A673 (cell line): Measurements from ENCODE around the gene WSCD2. TPM values are rescaled to one million over a fixed set of nuclear protein-coding genes. Genes with fewer than 3 reads are reported as not detected.

Experiments
- BruUV-seq: library from RNA; stranded (reverse); fragments of 400-500 nt; replicated peaks from 2 replicates; lab custom pipeline; 2021; lab: Mats Ljungman, UMichigan
- CTCF ChIA-PET: fragments of 300-600 bp; sonication (Branson Sonifier 250); formaldehyde crosslinking; loops from one replicate; lab custom pipeline; 2022; ENCODE audit warnings: antibody characterized with exemption; lab: Charles Lee
- POLR2A ChIA-PET: fragments of 300-600 bp; sonication (Branson Sonifier 250); formaldehyde crosslinking; loops from one replicate; lab custom pipeline; 2022; ENCODE audit warnings: antibody characterized with exemption; ENCODE audit not compliant: low non-redundant PET; lab: Charles Lee
- DNase-seq: peaks from one replicate; pipeline ENCODE4 v3.0.0-alpha.2; 2015; ENCODE audit warnings: low spot score
- H3K27ac ChIP-seq: fragments of 200-600 bp; sonication (generic); 2 replicates; pipeline ENCODE4 v1.5.1; 2016; ENCODE audit warnings: mixed run types, low read depth, mild to moderate bottlenecking, mixed read lengths, antibody characterized with exemption, low read length; ENCODE audit not compliant: poor library complexity, severe bottlenecking
- H3K27me3 ChIP-seq: fragments of 200-600 bp; sonication (generic); replicated peaks from 2 replicates; pipeline ENCODE4 v1.6.1; 2017; ENCODE audit warnings: mixed run types, low read depth, mild to moderate bottlenecking, mixed read lengths, antibody characterized with exemption, low read length; ENCODE audit not compliant: insufficient read depth, poor library complexity
- H3K36me3 ChIP-seq: fragments of 200-600 bp; sonication (generic); 2 replicates; pipeline ENCODE4 v1.6.1; 2016; ENCODE audit warnings: mixed run types, mild to moderate bottlenecking, mixed read lengths, antibody characterized with exemption, low read length; ENCODE audit not compliant: insufficient read depth, poor library complexity, severe bottlenecking
- H3K4me1 ChIP-seq: fragments of 200-600 bp; sonication (generic); 2 replicates; pipeline ENCODE4 v1.6.1; 2017; ENCODE audit warnings: mixed run types, mild to moderate bottlenecking, mixed read lengths, antibody characterized with exemption, low read length; ENCODE audit not compliant: insufficient read depth, poor library complexity, severe bottlenecking
- H3K4me3 ChIP-seq: fragments of 200-600 bp; sonication (generic); 2 replicates; pipeline ENCODE4 v1.5.1; 2016; ENCODE audit warnings: low read depth, mixed run types, mild to moderate bottlenecking, mixed read lengths, low read length; ENCODE audit not compliant: poor library complexity, severe bottlenecking
- H3K9me3 ChIP-seq: fragments of 200-600 bp; sonication (generic); 2 replicates; pipeline ENCODE4 v1.6.1; 2016; ENCODE audit warnings: mixed run types, low read depth, mild to moderate bottlenecking, mixed read lengths, antibody characterized with exemption, low read length; ENCODE audit not compliant: poor library complexity, severe bottlenecking
- EZH2 ChIP-seq: fragments of 200-600 bp; sonication (generic); IDR thresholded peaks from 2 replicates; pipeline ENCODE4 v1.6.1; 2017; ENCODE audit warnings: borderline replicate concordance, low read depth, mild to moderate bottlenecking, mixed read lengths, antibody characterized with exemption, low read length; ENCODE audit not compliant: poor library complexity, severe bottlenecking
- intact Hi-C: fragments of 100-400 bp; cut with micrococcal nuclease; formaldehyde crosslinking; loops from one replicate; pipeline ENCODE4 v1.10.0; 2022; ENCODE audit not compliant: unreplicated experiment
- total RNA-seq: library from RNA; stranded (reverse); gene quantifications from 2 replicates; pipeline ENCODE4 v1.2.3, GENCODE V29; 2021
- TF ChIP-seq, protein P1 (sequence below): fragments of 300-800, 200-600 bp; sonication (generic); conservative IDR thresholded peaks from 2 replicates; pipeline ENCODE4 v1.5.1; 2017; ENCODE audit warnings: low read depth, mild to moderate bottlenecking, antibody characterized with exemption, low read length, moderate library complexity, mixed read lengths

WSCD2 gene
- total RNA-seq, 1 experiment from 2014 or later, result not detected

- ChIA-PET POLR2A (no interaction called here), CTCF (interaction anchor here (0.7 kb wide), 1 partner anchor 85 kb away, joined by 4 read pairs; no protein-coding TSS in a partner anchor)
- Histone ChIP-seq H3K27ac (no peak overlapping the region), H3K9me3 (no peaks in the 10 kb centered on the region), H3K4me1 (no peaks in the 10 kb centered on the region), H3K27me3 (peaks cover 33% of the 10 kb centered on the region), H3K36me3 (no peaks in the 10 kb centered on the region), H3K4me3 (no peak overlapping the region)
- BruUV-seq, result no TSS peak
- TF ChIP-seq EZH2, result no peak
- TF ChIP-seq, protein P1, sequence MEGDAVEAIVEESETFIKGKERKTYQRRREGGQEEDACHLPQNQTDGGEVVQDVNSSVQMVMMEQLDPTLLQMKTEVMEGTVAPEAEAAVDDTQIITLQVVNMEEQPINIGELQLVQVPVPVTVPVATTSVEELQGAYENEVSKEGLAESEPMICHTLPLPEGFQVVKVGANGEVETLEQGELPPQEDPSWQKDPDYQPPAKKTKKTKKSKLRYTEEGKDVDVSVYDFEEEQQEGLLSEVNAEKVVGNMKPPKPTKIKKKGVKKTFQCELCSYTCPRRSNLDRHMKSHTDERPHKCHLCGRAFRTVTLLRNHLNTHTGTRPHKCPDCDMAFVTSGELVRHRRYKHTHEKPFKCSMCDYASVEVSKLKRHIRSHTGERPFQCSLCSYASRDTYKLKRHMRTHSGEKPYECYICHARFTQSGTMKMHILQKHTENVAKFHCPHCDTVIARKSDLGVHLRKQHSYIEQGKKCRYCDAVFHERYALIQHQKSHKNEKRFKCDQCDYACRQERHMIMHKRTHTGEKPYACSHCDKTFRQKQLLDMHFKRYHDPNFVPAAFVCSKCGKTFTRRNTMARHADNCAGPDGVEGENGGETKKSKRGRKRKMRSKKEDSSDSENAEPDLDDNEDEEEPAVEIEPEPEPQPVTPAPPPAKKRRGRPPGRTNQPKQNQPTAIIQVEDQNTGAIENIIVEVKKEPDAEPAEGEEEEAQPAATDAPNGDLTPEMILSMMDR, result no peak
- DNase-seq, result no peak
- intact Hi-C loops, result no loop called here
Measured at GRCh38 chr12:108182096-108182495, 53.0 kb downstream of the WSCD2 start.

GRCh38 chr12:108185002-108185401 is 55.9 kb downstream of the WSCD2 start:
- Histone ChIP-seq H3K9me3 (no peaks in the 10 kb centered on the region), H3K36me3 (no peaks in the 10 kb centered on the region), H3K27ac (no peak overlapping the region), H3K4me3 (no peak overlapping the region), H3K27me3 (peaks cover 45% of the 10 kb centered on the region), H3K4me1 (no peaks in the 10 kb centered on the region)
- DNase-seq, result no peak
- TF ChIP-seq, protein P1, result no peak
- no peak for TF ChIP-seq EZH2
- ChIA-PET CTCF (no interaction called here), POLR2A (no interaction called here)
- intact Hi-C loops, result no loop called here
- BruUV-seq, result no TSS peak

DNA sequence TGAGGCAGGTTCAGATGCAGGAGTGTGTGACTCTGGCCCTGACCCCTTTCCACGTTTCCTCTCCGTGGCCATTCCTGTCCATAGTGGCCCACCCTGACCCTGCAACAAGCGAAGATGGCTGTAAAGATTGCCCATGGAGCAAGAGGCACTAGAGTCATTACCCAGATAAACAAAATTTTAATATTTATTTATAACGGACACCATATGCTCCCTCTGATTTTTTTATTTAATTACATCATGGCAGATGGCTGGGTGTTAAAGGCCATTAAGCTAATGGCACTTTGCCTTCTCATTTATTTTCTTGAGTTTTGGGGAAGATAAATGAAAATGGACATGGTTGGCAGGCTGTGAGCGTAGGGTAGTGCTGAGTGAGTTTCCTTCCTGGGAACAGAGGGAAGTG is 58.7 kb downstream of the WSCD2 start:
- TF ChIP-seq EZH2, result no peak
- TF ChIP-seq, protein P1, result no peak
- H3K4me1 ChIP-seq, result no peaks in the 10 kb centered on the region
- no peak overlapping the region for H3K4me3 ChIP-seq
- no peaks in the 10 kb centered on the region for H3K36me3 ChIP-seq
- peaks cover 22% of the 10 kb centered on the region for H3K27me3 ChIP-seq
- H3K9me3 ChIP-seq, result no peaks in the 10 kb centered on the region
- no peak for DNase-seq
- POLR2A ChIA-PET, result no interaction called here
- no TSS peak for BruUV-seq
- CTCF ChIA-PET, result no interaction called here
- H3K27ac ChIP-seq, result no peak overlapping the region
- intact Hi-C loops, result no loop called here
